ENCODE measurements around the gene TSC1. TPM values are rescaled to one million over a fixed set of nuclear protein-coding genes. Genes with fewer than 3 reads are reported as not detected.

Gene TSC1
- polyA plus RNA-seq, 3 donors = 3.3 to 43.0 (median 5.8) TPM

DNA sequence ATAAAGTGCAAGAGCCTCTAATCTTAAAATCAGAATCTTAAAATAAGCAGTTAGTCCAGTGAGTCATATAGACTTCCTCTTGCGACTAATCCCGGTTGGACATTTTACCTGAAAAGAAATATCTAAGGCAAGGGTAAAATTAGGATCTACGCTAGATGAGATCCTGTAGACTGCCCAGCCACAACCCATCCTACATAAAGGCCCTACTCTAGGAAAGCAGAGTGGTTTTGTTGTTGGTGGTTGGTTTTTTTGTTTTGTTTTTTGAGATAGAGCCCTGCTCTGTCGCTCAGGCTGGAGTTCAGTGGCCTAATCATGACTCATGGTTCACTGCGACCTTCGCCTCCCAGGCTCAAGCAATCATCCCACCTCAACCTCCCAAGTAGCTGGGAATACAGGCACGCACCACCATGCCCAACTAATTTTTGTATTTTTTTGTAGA lies 6.9 kb downstream of the TSC1 start:
- peaks cover 74% of the 10 kb centered on the region for H3K79me2 ChIP-seq (ENCODE audit: insufficient read depth, low read length)
- WGBS (ENCODE audit: insufficient coverage) = 92% methylated on average over 2 of the region's 7 CpGs

DNA sequence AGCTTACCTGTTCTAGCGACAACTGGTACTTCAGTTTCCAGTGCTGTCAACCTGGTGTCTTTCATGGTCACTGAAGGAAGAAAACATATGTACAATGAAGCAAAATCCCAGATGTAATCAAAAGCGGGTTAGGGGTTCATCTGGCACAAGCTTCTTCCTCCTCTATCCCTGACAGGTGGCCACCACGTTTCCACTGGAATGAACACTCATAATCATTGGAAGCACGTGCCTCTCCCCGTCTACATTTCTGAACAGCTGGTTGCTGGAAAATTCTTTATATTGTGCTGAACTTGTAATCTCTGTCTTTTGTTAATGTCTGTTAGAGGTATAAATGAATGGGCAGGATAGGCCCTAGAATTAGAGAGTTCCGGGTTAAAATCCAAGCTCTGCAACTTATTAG lies 9.4 kb downstream of the TSC1 start:
- Mint-ChIP-seq H3K27ac (no peak overlapping the region), H3K4me3 (no peak overlapping the region), H3K9me3 (no peaks in the 10 kb centered on the region), H3K4me1 (peaks cover 2% of the 10 kb centered on the region), H3K27me3 (ENCODE audit: low read depth in 3 of 3) (no peaks in the 10 kb centered on the region), H3K36me3 (peaks cover 44% of the 10 kb centered on the region in 2 donors)
- Histone ChIP-seq H3K4me1 (ENCODE audit: control insufficient read depth in 1 of 2, insufficient read depth in 2 of 2, low read length in 2 of 2) (no peaks in the 10 kb centered on the region), H3K9ac (ENCODE audit: insufficient read depth, low read length, poor library complexity, severe bottlenecking) (no peak overlapping the region), H3K27ac (ENCODE audit: low read depth in 1 of 2, low read length in 2 of 2) (no peak overlapping the region), H3K9me3 (replicated peaks in 1 of 2; ENCODE audit: control insufficient read depth in 1 of 2, insufficient read depth in 1 of 2, low read length in 2 of 2) (no peaks in the 10 kb centered on the region), H3K27me3 (ENCODE audit: control insufficient read depth in 2 of 2, insufficient read depth in 2 of 2, low read length in 2 of 2) (no peaks in the 10 kb centered on the region), H4K20me1 (ENCODE audit: insufficient read depth, low read length) (peaks cover 43% of the 10 kb centered on the region), H3K4me3 (replicated peaks in 1 of 3; ENCODE audit: low read depth in 2 of 3, low read length in 3 of 3) (no peak overlapping the region), H3K36me3 (replicated peaks in 1 of 2; ENCODE audit: control insufficient read depth in 1 of 2, insufficient read depth in 2 of 2, low read length in 2 of 2) (peaks cover 8 to 51% of the 10 kb centered on the region in 2 donors), H3K4me2 (replicated peaks; ENCODE audit: extremely low read depth, low read length, poor library complexity, severe bottlenecking) (no peak overlapping the region), H3K79me2 (ENCODE audit: insufficient read depth, low read length) (peaks cover 49% of the 10 kb centered on the region), H2AFZ (ENCODE audit: insufficient read depth, low read depth, low read length, poor library complexity, severe bottlenecking) (no peak overlapping the region)
- TF ChIP-seq, protein P1, sequence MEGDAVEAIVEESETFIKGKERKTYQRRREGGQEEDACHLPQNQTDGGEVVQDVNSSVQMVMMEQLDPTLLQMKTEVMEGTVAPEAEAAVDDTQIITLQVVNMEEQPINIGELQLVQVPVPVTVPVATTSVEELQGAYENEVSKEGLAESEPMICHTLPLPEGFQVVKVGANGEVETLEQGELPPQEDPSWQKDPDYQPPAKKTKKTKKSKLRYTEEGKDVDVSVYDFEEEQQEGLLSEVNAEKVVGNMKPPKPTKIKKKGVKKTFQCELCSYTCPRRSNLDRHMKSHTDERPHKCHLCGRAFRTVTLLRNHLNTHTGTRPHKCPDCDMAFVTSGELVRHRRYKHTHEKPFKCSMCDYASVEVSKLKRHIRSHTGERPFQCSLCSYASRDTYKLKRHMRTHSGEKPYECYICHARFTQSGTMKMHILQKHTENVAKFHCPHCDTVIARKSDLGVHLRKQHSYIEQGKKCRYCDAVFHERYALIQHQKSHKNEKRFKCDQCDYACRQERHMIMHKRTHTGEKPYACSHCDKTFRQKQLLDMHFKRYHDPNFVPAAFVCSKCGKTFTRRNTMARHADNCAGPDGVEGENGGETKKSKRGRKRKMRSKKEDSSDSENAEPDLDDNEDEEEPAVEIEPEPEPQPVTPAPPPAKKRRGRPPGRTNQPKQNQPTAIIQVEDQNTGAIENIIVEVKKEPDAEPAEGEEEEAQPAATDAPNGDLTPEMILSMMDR (IDR thresholded peaks at IDR 0.05) = no peak
- intact Hi-C loops (cut with micrococcal nuclease) = no loop called here
- no peak for DNase-seq
- 93% methylated on average over 3 of the region's 6 CpGs for WGBS (ENCODE audit: insufficient coverage)

More for the DNA sequence above, 6.9 kb downstream of the TSC1 start:
- Mint-ChIP-seq H3K27ac (no peak overlapping the region), H3K9me3 (no peaks in the 10 kb centered on the region), H3K4me1 (peaks cover 4% of the 10 kb centered on the region), H3K36me3 (peaks cover 26 to 30% of the 10 kb centered on the region in 2 donors), H3K27me3 (ENCODE audit: low read depth in 3 of 3) (no peaks in the 10 kb centered on the region), H3K4me3 (no peak overlapping the region)
- Histone ChIP-seq H2AFZ (ENCODE audit: insufficient read depth, low read depth, low read length, poor library complexity, severe bottlenecking) (no peak overlapping the region), H3K9ac (ENCODE audit: insufficient read depth, low read length, poor library complexity, severe bottlenecking) (no peak overlapping the region), H4K20me1 (ENCODE audit: insufficient read depth, low read length) (peaks cover 56% of the 10 kb centered on the region), H3K4me3 (replicated peaks in 1 of 3; ENCODE audit: low read depth in 2 of 3, low read length in 3 of 3) (no peak overlapping the region), H3K4me2 (replicated peaks; ENCODE audit: extremely low read depth, low read length, poor library complexity, severe bottlenecking) (no peak overlapping the region), H3K9me3 (replicated peaks in 1 of 2; ENCODE audit: control insufficient read depth in 1 of 2, insufficient read depth in 1 of 2, low read length in 2 of 2) (no peaks in the 10 kb centered on the region), H3K36me3 (replicated peaks in 1 of 2; ENCODE audit: control insufficient read depth in 1 of 2, insufficient read depth in 2 of 2, low read length in 2 of 2) (peaks cover 5 to 28% of the 10 kb centered on the region in 2 donors), H3K27ac (ENCODE audit: low read depth in 1 of 2, low read length in 2 of 2) (no peak overlapping the region), H3K27me3 (ENCODE audit: control insufficient read depth in 2 of 2, insufficient read depth in 2 of 2, low read length in 2 of 2) (no peaks in the 10 kb centered on the region), H3K4me1 (ENCODE audit: control insufficient read depth in 1 of 2, insufficient read depth in 2 of 2, low read length in 2 of 2) (no peaks in the 10 kb centered on the region)
- DNase-seq = no peak
- intact Hi-C loops (cut with micrococcal nuclease) = no loop called here
- TF ChIP-seq, protein P1 (IDR thresholded peaks at IDR 0.05) = no peak
